GM12878 (cell line): ENCODE results near the gene EIF2D. TPM values are rescaled to one million over a fixed set of nuclear protein-coding genes. Genes with fewer than 3 reads are reported as not detected.
A peak's percentile ranks its signal among the peaks of the same experiment; 100 is the strongest.

Experiments
- ATAC-seq: fragments of 200-7000 bp; cut with Tn5 transposase; 3 replicates; pipeline ENCODE4 v1.9.1; 2020; ENCODE audit warnings: mild to moderate bottlenecking, moderate library complexity
- BruUV-seq: library from RNA; stranded (reverse); fragments of 400-500 nt; replicated peaks from 2 replicates; lab custom pipeline; 2021; lab: Mats Ljungman, UMichigan
- CTCF ChIA-PET: fragments of 300-600 bp; sonication (Branson Sonifier 250); formaldehyde crosslinking; extraction: SDS; loops from one replicate; lab custom pipeline; 2021; ENCODE audit warnings: inconsistent platforms; lab: Yijun Ruan, JAX
- POLR2A ChIA-PET: fragments of 350-600 bp; formaldehyde crosslinking; extraction: SDS; loops from one replicate; lab custom pipeline; 2021; ENCODE audit warnings: inconsistent platforms; lab: Charles Lee
- RAD21 ChIA-PET: fragments of 300-600 bp; sonication (Branson Sonifier 250); formaldehyde crosslinking; loops from one replicate; lab custom pipeline; 2023; ENCODE audit warnings: antibody characterized with exemption; ENCODE audit not compliant: unreplicated experiment; lab: Charles Lee
- SMC1A ChIA-PET: fragments of 300-600 bp; sonication (Branson Sonifier 250); formaldehyde crosslinking; loops from one replicate; lab custom pipeline; 2023; ENCODE audit not compliant: unreplicated experiment, uncharacterized antibody; lab: Charles Lee
- DNase-seq: peaks from one replicate; pipeline ENCODE4 v3.0.0-alpha.2; 2011; ENCODE audit warnings: low read depth, low spot score
- FAIRE-seq: peaks from 3 replicates; lab custom pipeline; 2011; peaks lifted over from hg19 to GRCh38; lab: Jason Lieb, UNC
- H2AFZ ChIP-seq: 2 replicates; pipeline ENCODE4 v1.6.0; 2011; ENCODE audit warnings: low read depth, low read length, control low read depth; ENCODE audit not compliant: control insufficient read depth
- H3K27ac ChIP-seq: 2 replicates; pipeline ENCODE4 v1.5.1; 2011; ENCODE audit warnings: control low read depth; ENCODE audit not compliant: control insufficient read depth, insufficient read depth
- H3K27me3 ChIP-seq, 2 experiments: replicated peaks in 1 of 2; 2 replicates each; pipeline versions ENCODE4 v1.6.0 to v1.6.1; 2011; ENCODE audit warnings: low read length in 1 of 2; ENCODE audit not compliant: control insufficient read depth in 2 of 2, insufficient read depth in 2 of 2
- H3K36me3 ChIP-seq, 2 experiments: 2 replicates each; pipeline ENCODE4 v1.5.1; 2011; ENCODE audit warnings: low read length in 1 of 2; ENCODE audit not compliant: control insufficient read depth in 2 of 2, insufficient read depth in 2 of 2
- H3K4me1 ChIP-seq: 2 replicates; pipeline ENCODE4 v1.6.1; 2011; ENCODE audit warnings: mild to moderate bottlenecking, low read length, moderate library complexity, mixed read lengths; ENCODE audit not compliant: control insufficient read depth, insufficient read depth
- H3K4me2 ChIP-seq: 2 replicates; pipeline ENCODE4 v1.6.0; 2011; ENCODE audit warnings: control low read depth; ENCODE audit not compliant: control insufficient read depth, insufficient read depth
- H3K4me3 ChIP-seq: fragments of 200-600 bp; sonication (generic); 2 replicates; pipeline ENCODE4 v1.5.1; 2016
- H3K79me2 ChIP-seq: 2 replicates; pipeline ENCODE4 v1.6.0; 2011; ENCODE audit warnings: low read length; ENCODE audit not compliant: control insufficient read depth, insufficient read depth
- H3K9ac ChIP-seq: 2 replicates; pipeline ENCODE4 v1.8.0; 2011; ENCODE audit warnings: low read length, control low read depth, mixed read lengths; ENCODE audit not compliant: control insufficient read depth, insufficient read depth
- H3K9me3 ChIP-seq: replicated peaks from 3 replicates; pipeline ENCODE4 v1.5.1; 2011; ENCODE audit warnings: mild to moderate bottlenecking, low read length; ENCODE audit not compliant: control insufficient read depth, insufficient read depth
- H4K20me1 ChIP-seq: 2 replicates; pipeline ENCODE4 v1.6.0; 2011; ENCODE audit not compliant: control insufficient read depth, insufficient read depth
- BCL3 ChIP-seq: IDR thresholded peaks from 2 replicates; pipeline ENCODE4 v1.6.1; 2011; ENCODE audit warnings: borderline replicate concordance, low read depth, mild to moderate bottlenecking, moderate library complexity, low read length; ENCODE audit not compliant: insufficient read depth, poor library complexity, severe bottlenecking
- CBX3 ChIP-seq: fragments of 200-600 bp; sonication (generic); IDR thresholded peaks from 2 replicates; pipeline ENCODE4 v1.6.1; 2016; ENCODE audit warnings: low read depth, borderline replicate concordance
- CUX1 ChIP-seq: IDR thresholded peaks from 2 replicates; pipeline ENCODE4 v1.6.1; 2012; ENCODE audit warnings: improper control_type of control experiment, low read depth, low read length; ENCODE audit not compliant: insufficient replicate concordance
- DPF2 ChIP-seq: fragments of 450-650 bp; IDR thresholded peaks from 2 replicates; pipeline ENCODE4 v1.6.1; 2017; ENCODE audit warnings: mild to moderate bottlenecking
- IRF4 ChIP-seq: IDR thresholded peaks from 2 replicates; pipeline ENCODE4 v1.6.1; 2011; ENCODE audit warnings: low read depth, low read length
- JUNB ChIP-seq: IDR thresholded peaks from 2 replicates; pipeline ENCODE4 v1.6.1; 2016; ENCODE audit warnings: antibody characterized with exemption, mild to moderate bottlenecking
- JUND ChIP-seq: IDR thresholded peaks from 2 replicates; pipeline ENCODE4 v1.6.1; 2012; ENCODE audit warnings: low read depth, mild to moderate bottlenecking, low read length, improper control_type of control experiment, moderate library complexity
- POLR2AphosphoS2 ChIP-seq: IDR thresholded peaks from 2 replicates; pipeline ENCODE4 v1.6.1; 2011; ENCODE audit warnings: low read depth, mild to moderate bottlenecking, low read length, improper control_type of control experiment, moderate library complexity
- POU2F2 ChIP-seq: IDR thresholded peaks from 3 replicates; pipeline ENCODE4 v1.6.1; 2011; ENCODE audit warnings: low read depth, mild to moderate bottlenecking, low read length, borderline replicate concordance
- TAF1 ChIP-seq: IDR thresholded peaks from 2 replicates; pipeline ENCODE4 v1.6.1; 2011; ENCODE audit warnings: mild to moderate bottlenecking, low read depth, low read length, borderline replicate concordance
- TCF3 ChIP-seq: IDR thresholded peaks from 2 replicates; pipeline ENCODE4 v1.6.1; 2012; ENCODE audit warnings: low read depth, mild to moderate bottlenecking, low read length, borderline replicate concordance; ENCODE audit not compliant: insufficient read depth
- USF1 ChIP-seq: IDR thresholded peaks from 2 replicates; pipeline ENCODE4 v1.6.1; 2011; ENCODE audit warnings: borderline replicate concordance, low read depth, mild to moderate bottlenecking, moderate library complexity, mixed read lengths, low read length; ENCODE audit not compliant: insufficient read depth; ENCODE audit errors: extremely low read length
- ZNF274 ChIP-seq: IDR thresholded peaks from one replicate; pipeline ENCODE4 v1.8.0; 2011; ENCODE audit not compliant: insufficient read length, insufficient read depth
- WGBS: methylation state at CpG from one replicate; pipeline ENCODE4 v1.1.6; 2016; ENCODE audit warnings: low lambda C conversion rate; ENCODE audit not compliant: insufficient replicate concordance, insufficient coverage; ENCODE audit errors: missing lambda C conversion rate; 5-methylcytosine and 5-hydroxymethylcytosine counted together
- in situ Hi-C: fragments of 300-500 bp; cut with MboI; formaldehyde crosslinking; loops from 9 replicates; pipeline ENCODE4 v1.14.3; 2018; ENCODE audit warnings: mixed read lengths
- intact Hi-C: fragments of 100-400 bp; cut with micrococcal nuclease; formaldehyde crosslinking; loops from one replicate; pipeline ENCODE4 v1.14.2; 2022; ENCODE audit not compliant: unreplicated experiment
- polyA plus RNA-seq, 11 experiments: library from polyadenylated mRNA; depleted of rRNA in 4 of 11; unstranded in 6 of 11; stranded (reverse) in 5 of 11; fragments of >200 nt; fragmentation: Nextera tagmentation in 4 of 11; fragmentation: Illumina TruSeq in 1 of 11; extraction: Ambion mirVana in 4 of 11; extraction: Trizol in 1 of 11; gene quantifications; 1 replicate in 1 of 11; 2 replicates in 10 of 11; pipeline versions ENCODE4 v1.2.1 to v1.2.3, GENCODE V29; 2011 to 2016; ENCODE audit warnings: inconsistent platforms in 2 of 11, missing spikeins in 2 of 11, low read depth in 1 of 11
- total RNA-seq, 4 experiments: library from RNA; depleted of rRNA in 3 of 4; stranded (reverse); fragments of >200 nt in 3 of 4; fragmentation: Illumina TruSeq in 1 of 4; extraction: Trizol in 1 of 4; gene quantifications; 2 replicates each; pipeline versions ENCODE4 v1.2.1 to v1.2.3, GENCODE V29; 2013 to 2021

EIF2D gene
- total and polyA plus RNA-seq, 10 of the 15 experiments (the other 5 are each of a cell fraction or from before 2014, with no cell fraction given) = 65.2 to 133 (median 79.0) TPM

- Histone ChIP-seq H3K4me1 (peaks cover 38% of the 10 kb centered on the region), H3K4me2 (peak overlapping the region; percentile 84), H4K20me1 (no peaks in the 10 kb centered on the region), H3K4me3 (peak overlapping the region; percentile 95), H3K27ac (peak overlapping the region; percentile 98), H3K9me3 (no peaks in the 10 kb centered on the region), H2AFZ (peak overlapping the region; percentile 48), H3K9ac (peak overlapping the region; percentile 98), H3K27me3 (no peaks in the 10 kb centered on the region), H3K79me2 (peaks cover 55% of the 10 kb centered on the region), H3K36me3 (peaks cover 0 to 4% of the 10 kb centered on the region in 2 experiments; a peak in 1 of 4 replicates)
- 15% methylated on average over 7 of the region's 7 CpGs for WGBS
- ChIA-PET RAD21 (interaction anchor here (0.7 to 9.0 kb wide), 17 partner anchors 8 to 107 kb away, joined by 3 to 95 read pairs (median 8); partner anchors contain the start of gene IKBKE), POLR2A (interaction anchor here (0.8 to 7.0 kb wide), 11 partner anchors 8 to 90 kb away, joined by 3 to 66 read pairs (median 8); partner anchors contain the start of genes IKBKE and RASSF5), CTCF (interaction anchor here (0.7 to 18.4 kb wide), 20 partner anchors 8 to 169 kb away, joined by 3 to 330 read pairs (median 6); partner anchors contain the start of genes EIF2D and RASSF5), SMC1A (interaction anchor here (0.6 to 21.1 kb wide), 15 partner anchors 10 to 426 kb away, joined by 3 to 476 read pairs (median 7); partner anchors contain the start of genes IKBKE and RASSF5)
- intact Hi-C loops = loop anchor here (2.0 to 5.0 kb wide), 4 partner anchors 25 to 126 kb away; partner anchors contain the start of genes IKBKE and MAPKAPK2
- in situ Hi-C loops = no loop called here
- FAIRE-seq = no peak
- DNase-seq = no peak
- BruUV-seq = no TSS peak
- peak; percentile 46 for ATAC-seq
- peak; percentile 25; the same call in 1 of the 2 replicates for TF ChIP-seq DPF2
- TF ChIP-seq TAF1 = 0 out of 2 replicates have a peak, but pooled peaks have one; percentile 26
- no peak for TF ChIP-seq CUX1
- peak; percentile 38; the same call in 1 of the 3 replicates for TF ChIP-seq POU2F2
- TF ChIP-seq POLR2AphosphoS2 = 0 out of 2 replicates have a peak, but pooled peaks have one; percentile 5
- no peak for TF ChIP-seq ZNF274
- TF ChIP-seq BCL3 = peak; percentile 33
- TF ChIP-seq CBX3 = no peak
- peak; percentile 22 for TF ChIP-seq USF1
- TF ChIP-seq JUNB = 0 out of 2 replicates have a peak, but pooled peaks have one; percentile 40
- TF ChIP-seq IRF4 = peak; percentile 59; the same call in 1 of the 2 replicates
- TF ChIP-seq TCF3 = 0 out of 2 replicates have a peak, but pooled peaks have one; percentile 24
- 0 out of 2 replicates have a peak, but pooled peaks have one; percentile 17 for TF ChIP-seq JUND
Observed at GRCh38 chr1:206556047-206556749, 56.1 kb downstream of the EIF2D start.
